GM12878 (cell line): ENCODE measurements around the gene MEIOC. TPM values are rescaled to one million over a fixed set of nuclear protein-coding genes. Genes with fewer than 3 reads are reported as not detected.

Source experiments
- ASH2L ChIP-seq: fragments of 300-600, 200-600 bp; sonication (generic); IDR thresholded peaks from 2 replicates; pipeline ENCODE4 v1.6.1; 2017; ENCODE audit warnings: low read depth, mild to moderate bottlenecking, borderline replicate concordance
- BACH1 ChIP-seq: fragments of 450-650 bp; IDR thresholded peaks from 2 replicates; pipeline ENCODE4 v1.6.1; 2017; ENCODE audit warnings: mild to moderate bottlenecking, borderline replicate concordance
- BCL11A ChIP-seq: IDR thresholded peaks from 2 replicates; pipeline ENCODE4 v1.6.1; 2011; ENCODE audit warnings: low read depth, low read length
- CBX5 ChIP-seq: sonication (generic); IDR thresholded peaks from 2 replicates; pipeline ENCODE4 v1.6.1; 2016; ENCODE audit warnings: low read depth, moderate library complexity, mild to moderate bottlenecking, inconsistent platforms
- CEBPB ChIP-seq, 2 experiments: fragments of 150-350 bp in 1 of 2; IDR thresholded peaks; 2 replicates each; pipeline ENCODE4 v1.6.1; 2012 to 2014; ENCODE audit warnings: low read depth in 2 of 2, low read length in 2 of 2, borderline replicate concordance in 1 of 2, inconsistent platforms in 1 of 2
- CEBPZ ChIP-seq: fragments of 150-350 bp; IDR thresholded peaks from 2 replicates; pipeline ENCODE4 v1.6.1; 2016; ENCODE audit warnings: low read depth, low read length
- FOS ChIP-seq: IDR thresholded peaks from 3 replicates; pipeline ENCODE4 v1.6.1; 2011; ENCODE audit warnings: borderline replicate concordance; ENCODE audit not compliant: insufficient read length; ENCODE audit errors: extremely low read depth
- FOXM1 ChIP-seq: IDR thresholded peaks from 2 replicates; pipeline ENCODE4 v1.6.1; 2012; ENCODE audit warnings: low read depth, mild to moderate bottlenecking, inconsistent platforms, low read length, moderate library complexity
- IKZF1 ChIP-seq: fragments of 450-650 bp; conservative IDR thresholded peaks from 2 replicates; pipeline ENCODE4 v1.6.1; 2017; ENCODE audit warnings: antibody characterized with exemption, mild to moderate bottlenecking
- IRF5 ChIP-seq: fragments of 450-650 bp; IDR thresholded peaks from 2 replicates; pipeline ENCODE4 v1.6.1; 2017; ENCODE audit warnings: borderline replicate concordance
- MAX ChIP-seq: IDR thresholded peaks from 2 replicates; pipeline ENCODE4 v1.6.1; 2012; ENCODE audit warnings: low read depth, low read length, improper control_type of control experiment
- NR2C1 ChIP-seq: fragments of 450-650 bp; IDR thresholded peaks from 2 replicates; pipeline ENCODE4 v1.6.1; 2017; ENCODE audit warnings: antibody characterized with exemption, mild to moderate bottlenecking, moderate library complexity
- NR2C2 ChIP-seq: IDR thresholded peaks from 2 replicates; pipeline ENCODE4 v1.6.1; 2011; ENCODE audit warnings: borderline replicate concordance, low read depth; ENCODE audit not compliant: control insufficient read depth, insufficient read length
- PAX5 ChIP-seq: IDR thresholded peaks from 2 replicates; pipeline ENCODE4 v1.6.1; 2011; ENCODE audit warnings: low read depth, low read length, borderline replicate concordance
- POLR2AphosphoS2 ChIP-seq: IDR thresholded peaks from 2 replicates; pipeline ENCODE4 v1.6.1; 2011; ENCODE audit warnings: low read depth, mild to moderate bottlenecking, low read length, improper control_type of control experiment, moderate library complexity
- RELB ChIP-seq: fragments of 450-650 bp; IDR thresholded peaks from 2 replicates; pipeline ENCODE4 v1.6.1; 2017; ENCODE audit warnings: low read depth, mild to moderate bottlenecking, moderate library complexity
- SMAD1 ChIP-seq: fragments of 450-650 bp; IDR thresholded peaks from 2 replicates; pipeline ENCODE4 v1.6.1; 2018; ENCODE audit warnings: mild to moderate bottlenecking, low read depth; ENCODE audit not compliant: partially characterized antibody
- SMARCA5 ChIP-seq: fragments of 450-650 bp; IDR thresholded peaks from 2 replicates; pipeline ENCODE4 v1.6.1; 2017; ENCODE audit warnings: mild to moderate bottlenecking
- SP1 ChIP-seq: IDR thresholded peaks from one replicate; pipeline ENCODE4 v1.6.1; 2011; ENCODE audit warnings: low read depth, low read length
- STAT3 ChIP-seq: IDR thresholded peaks from 2 replicates; pipeline ENCODE4 v1.6.1; 2011; ENCODE audit warnings: low read depth, low read length, improper control_type of control experiment
- SUZ12 ChIP-seq: fragments of 200-600 bp; sonication (generic); IDR thresholded peaks from one replicate; pipeline ENCODE4 v1.6.1; 2018; ENCODE audit warnings: antibody characterized with exemption, mild to moderate bottlenecking; ENCODE audit not compliant: unreplicated experiment
- TAF1 ChIP-seq: IDR thresholded peaks from 2 replicates; pipeline ENCODE4 v1.6.1; 2011; ENCODE audit warnings: mild to moderate bottlenecking, low read depth, low read length, borderline replicate concordance
- WRNIP1 ChIP-seq: IDR thresholded peaks from 2 replicates; pipeline ENCODE4 v1.6.1; 2011; ENCODE audit warnings: low read depth, low read length, improper control_type of control experiment, borderline replicate concordance
- ZNF217 ChIP-seq: fragments of 450-650 bp; IDR thresholded peaks from 2 replicates; pipeline ENCODE4 v1.6.1; 2017; ENCODE audit warnings: antibody characterized with exemption, mild to moderate bottlenecking
- ZNF622 ChIP-seq: fragments of 450-650 bp; IDR thresholded peaks from 2 replicates; pipeline ENCODE4 v1.6.1; 2017; ENCODE audit warnings: mild to moderate bottlenecking, inconsistent platforms
- ZZZ3 ChIP-seq: IDR thresholded peaks from 2 replicates; pipeline ENCODE4 v1.6.1; 2011; ENCODE audit warnings: low read depth; ENCODE audit not compliant: control insufficient read depth, insufficient read length
- polyA plus RNA-seq, 11 experiments: library from polyadenylated mRNA; depleted of rRNA in 4 of 11; unstranded in 6 of 11; stranded (reverse) in 5 of 11; fragments of >200 nt; fragmentation: Nextera tagmentation in 4 of 11; fragmentation: Illumina TruSeq in 1 of 11; extraction: Ambion mirVana in 4 of 11; extraction: Trizol in 1 of 11; gene quantifications; 1 replicate in 1 of 11; 2 replicates in 10 of 11; pipeline versions ENCODE4 v1.2.1 to v1.2.3, GENCODE V29; 2011 to 2016; ENCODE audit warnings: inconsistent platforms in 2 of 11, missing spikeins in 2 of 11, low read depth in 1 of 11
- total RNA-seq, 4 experiments: library from RNA; depleted of rRNA in 3 of 4; stranded (reverse); fragments of >200 nt in 3 of 4; fragmentation: Illumina TruSeq in 1 of 4; extraction: Trizol in 1 of 4; gene quantifications; 2 replicates each; pipeline versions ENCODE4 v1.2.1 to v1.2.3, GENCODE V29; 2013 to 2021

Gene MEIOC
- total and polyA plus RNA-seq, 10 of the 15 experiments (the other 5 are each of a cell fraction or from before 2014, with no cell fraction given) = 0.01 to 0.48 (median 0.12) TPM; not detected in 4

GRCh38 chr17:44689477-44690217 is 33.4 kb downstream of the MEIOC start, which contains the start of gene CCDC43 (continued):
- TF ChIP-seq MAX (peak; percentile 76), PAX5 (no peak), WRNIP1 (no peak), FOXM1 (no peak), ZZZ3 (no peak), BACH1 (peak; percentile 38; the same call in 1 of the 2 replicates), CBX5 (no peak), ZNF217 (no peak), CEBPZ (no peak), ZNF622 (no peak), FOS (no peak), POLR2AphosphoS2 (peak; percentile 75), NR2C1 (peak; percentile 90), IRF5 (no peak; the same call in 1 of the 2 replicates), SMAD1 (no peak), STAT3 (no peak), CEBPB (IDR thresholded peaks at IDR 0.05; ENCODE audit: borderline replicate concordance in 1 of 2, low read depth in 2 of 2, low read length in 2 of 2) (no peak), SUZ12 (no peak), SMARCA5 (no peak), NR2C2 (no peak), TAF1 (peak; percentile 90), RELB (peak; percentile 86), ASH2L (0 out of 2 replicates have a peak, but pooled peaks have one; percentile 31), SP1 (no peak), IKZF1 (peak; percentile 50), BCL11A (no peak)
